A673 (cell line): ENCODE results near the gene SYTL3.

Experiments used
- CTCF ChIP-seq: fragments of 300-800, 200-600 bp; sonication (generic); conservative IDR thresholded peaks from 2 replicates; pipeline ENCODE4 v1.5.1; 2017; ENCODE audit warnings: low read depth, mild to moderate bottlenecking, antibody characterized with exemption, low read length, moderate library complexity, mixed read lengths
- EZH2 ChIP-seq: fragments of 200-600 bp; sonication (generic); IDR thresholded peaks from 2 replicates; pipeline ENCODE4 v1.6.1; 2017; ENCODE audit warnings: borderline replicate concordance, low read depth, mild to moderate bottlenecking, mixed read lengths, antibody characterized with exemption, low read length; ENCODE audit not compliant: poor library complexity, severe bottlenecking

- TF ChIP-seq CTCF (no peak), EZH2 (no peak)
These were observed 38.8 kb upstream of the SYTL3 start for GRCh38 chr6:158611039-158611438.
